Measurements from ENCODE around the gene LCK. TPM values are rescaled to one million over a fixed set of nuclear protein-coding genes. Genes with fewer than 3 reads are reported as not detected.

The LCK gene
- total and polyA plus RNA-seq, 2 of the 8 experiments (the other 6 are each of a cell fraction or from before 2014, with no cell fraction given) = 75.3 to 122 TPM

DNA sequence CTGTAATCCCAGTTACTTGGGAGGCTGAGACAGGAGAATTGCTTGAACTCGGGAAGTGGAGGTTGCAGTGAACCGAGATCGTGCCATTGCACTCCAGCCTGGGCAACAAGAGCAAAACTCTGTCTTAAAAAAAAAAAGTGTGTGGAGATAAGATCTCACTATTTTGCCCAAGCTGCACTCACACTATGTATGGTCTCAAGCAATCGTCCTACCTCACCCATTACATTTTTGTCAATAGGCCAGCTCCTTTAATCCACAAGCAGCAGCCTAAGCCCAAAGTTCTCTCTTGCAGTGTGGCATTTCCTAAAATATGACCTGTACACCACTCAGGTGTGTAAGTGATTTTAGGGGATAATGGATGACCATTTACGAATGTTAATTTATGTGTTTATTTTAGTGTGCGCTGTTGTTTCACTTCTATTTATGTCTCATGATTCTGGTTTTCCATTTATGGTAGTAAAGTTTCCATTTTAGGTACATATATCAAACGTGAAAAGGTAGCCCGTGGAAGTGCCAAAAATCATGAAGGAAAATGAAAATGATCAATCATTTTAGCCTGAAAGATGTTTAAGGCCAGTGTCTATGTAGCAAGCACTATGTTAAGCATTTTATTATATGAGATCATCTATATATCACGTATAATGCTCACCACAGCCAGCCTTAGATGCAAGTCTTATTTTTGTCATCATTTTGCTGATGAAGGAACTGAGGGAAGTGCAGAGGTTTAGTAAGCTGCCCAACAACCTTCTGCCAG, 5.6 kb downstream of the LCK start (continued):
- TF ChIP-seq, protein P1, sequence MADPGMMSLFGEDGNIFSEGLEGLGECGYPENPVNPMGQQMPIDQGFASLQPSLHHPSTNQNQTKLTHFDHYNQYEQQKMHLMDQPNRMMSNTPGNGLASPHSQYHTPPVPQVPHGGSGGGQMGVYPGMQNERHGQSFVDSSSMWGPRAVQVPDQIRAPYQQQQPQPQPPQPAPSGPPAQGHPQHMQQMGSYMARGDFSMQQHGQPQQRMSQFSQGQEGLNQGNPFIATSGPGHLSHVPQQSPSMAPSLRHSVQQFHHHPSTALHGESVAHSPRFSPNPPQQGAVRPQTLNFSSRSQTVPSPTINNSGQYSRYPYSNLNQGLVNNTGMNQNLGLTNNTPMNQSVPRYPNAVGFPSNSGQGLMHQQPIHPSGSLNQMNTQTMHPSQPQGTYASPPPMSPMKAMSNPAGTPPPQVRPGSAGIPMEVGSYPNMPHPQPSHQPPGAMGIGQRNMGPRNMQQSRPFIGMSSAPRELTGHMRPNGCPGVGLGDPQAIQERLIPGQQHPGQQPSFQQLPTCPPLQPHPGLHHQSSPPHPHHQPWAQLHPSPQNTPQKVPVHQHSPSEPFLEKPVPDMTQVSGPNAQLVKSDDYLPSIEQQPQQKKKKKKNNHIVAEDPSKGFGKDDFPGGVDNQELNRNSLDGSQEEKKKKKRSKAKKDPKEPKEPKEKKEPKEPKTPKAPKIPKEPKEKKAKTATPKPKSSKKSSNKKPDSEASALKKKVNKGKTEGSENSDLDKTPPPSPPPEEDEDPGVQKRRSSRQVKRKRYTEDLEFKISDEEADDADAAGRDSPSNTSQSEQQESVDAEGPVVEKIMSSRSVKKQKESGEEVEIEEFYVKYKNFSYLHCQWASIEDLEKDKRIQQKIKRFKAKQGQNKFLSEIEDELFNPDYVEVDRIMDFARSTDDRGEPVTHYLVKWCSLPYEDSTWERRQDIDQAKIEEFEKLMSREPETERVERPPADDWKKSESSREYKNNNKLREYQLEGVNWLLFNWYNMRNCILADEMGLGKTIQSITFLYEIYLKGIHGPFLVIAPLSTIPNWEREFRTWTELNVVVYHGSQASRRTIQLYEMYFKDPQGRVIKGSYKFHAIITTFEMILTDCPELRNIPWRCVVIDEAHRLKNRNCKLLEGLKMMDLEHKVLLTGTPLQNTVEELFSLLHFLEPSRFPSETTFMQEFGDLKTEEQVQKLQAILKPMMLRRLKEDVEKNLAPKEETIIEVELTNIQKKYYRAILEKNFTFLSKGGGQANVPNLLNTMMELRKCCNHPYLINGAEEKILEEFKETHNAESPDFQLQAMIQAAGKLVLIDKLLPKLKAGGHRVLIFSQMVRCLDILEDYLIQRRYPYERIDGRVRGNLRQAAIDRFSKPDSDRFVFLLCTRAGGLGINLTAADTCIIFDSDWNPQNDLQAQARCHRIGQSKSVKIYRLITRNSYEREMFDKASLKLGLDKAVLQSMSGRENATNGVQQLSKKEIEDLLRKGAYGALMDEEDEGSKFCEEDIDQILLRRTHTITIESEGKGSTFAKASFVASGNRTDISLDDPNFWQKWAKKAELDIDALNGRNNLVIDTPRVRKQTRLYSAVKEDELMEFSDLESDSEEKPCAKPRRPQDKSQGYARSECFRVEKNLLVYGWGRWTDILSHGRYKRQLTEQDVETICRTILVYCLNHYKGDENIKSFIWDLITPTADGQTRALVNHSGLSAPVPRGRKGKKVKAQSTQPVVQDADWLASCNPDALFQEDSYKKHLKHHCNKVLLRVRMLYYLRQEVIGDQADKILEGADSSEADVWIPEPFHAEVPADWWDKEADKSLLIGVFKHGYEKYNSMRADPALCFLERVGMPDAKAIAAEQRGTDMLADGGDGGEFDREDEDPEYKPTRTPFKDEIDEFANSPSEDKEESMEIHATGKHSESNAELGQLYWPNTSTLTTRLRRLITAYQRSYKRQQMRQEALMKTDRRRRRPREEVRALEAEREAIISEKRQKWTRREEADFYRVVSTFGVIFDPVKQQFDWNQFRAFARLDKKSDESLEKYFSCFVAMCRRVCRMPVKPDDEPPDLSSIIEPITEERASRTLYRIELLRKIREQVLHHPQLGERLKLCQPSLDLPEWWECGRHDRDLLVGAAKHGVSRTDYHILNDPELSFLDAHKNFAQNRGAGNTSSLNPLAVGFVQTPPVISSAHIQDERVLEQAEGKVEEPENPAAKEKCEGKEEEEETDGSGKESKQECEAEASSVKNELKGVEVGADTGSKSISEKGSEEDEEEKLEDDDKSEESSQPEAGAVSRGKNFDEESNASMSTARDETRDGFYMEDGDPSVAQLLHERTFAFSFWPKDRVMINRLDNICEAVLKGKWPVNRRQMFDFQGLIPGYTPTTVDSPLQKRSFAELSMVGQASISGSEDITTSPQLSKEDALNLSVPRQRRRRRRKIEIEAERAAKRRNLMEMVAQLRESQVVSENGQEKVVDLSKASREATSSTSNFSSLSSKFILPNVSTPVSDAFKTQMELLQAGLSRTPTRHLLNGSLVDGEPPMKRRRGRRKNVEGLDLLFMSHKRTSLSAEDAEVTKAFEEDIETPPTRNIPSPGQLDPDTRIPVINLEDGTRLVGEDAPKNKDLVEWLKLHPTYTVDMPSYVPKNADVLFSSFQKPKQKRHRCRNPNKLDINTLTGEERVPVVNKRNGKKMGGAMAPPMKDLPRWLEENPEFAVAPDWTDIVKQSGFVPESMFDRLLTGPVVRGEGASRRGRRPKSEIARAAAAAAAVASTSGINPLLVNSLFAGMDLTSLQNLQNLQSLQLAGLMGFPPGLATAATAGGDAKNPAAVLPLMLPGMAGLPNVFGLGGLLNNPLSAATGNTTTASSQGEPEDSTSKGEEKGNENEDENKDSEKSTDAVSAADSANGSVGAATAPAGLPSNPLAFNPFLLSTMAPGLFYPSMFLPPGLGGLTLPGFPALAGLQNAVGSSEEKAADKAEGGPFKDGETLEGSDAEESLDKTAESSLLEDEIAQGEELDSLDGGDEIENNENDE (IDR thresholded peaks at IDR 0.05; ENCODE audit: insufficient replicate concordance, low read length) = no peak
- TF ChIP-seq BCL11A (IDR thresholded peaks at IDR 0.05; ENCODE audit: low read depth in 2 of 2, low read length in 2 of 2) (no peak), TAF7 (optimal IDR thresholded peaks at IDR 0.05; ENCODE audit: borderline replicate concordance, low read depth, low read length) (no peak), RAD21 (IDR thresholded peaks at IDR 0.05 in 1 of 2, conservative IDR thresholded peaks at IDR 0.05 in 1 of 2; ENCODE audit: low read depth in 2 of 2, low read length in 2 of 2) (no peak), POLR2AphosphoS5 (IDR thresholded peaks at IDR 0.05; ENCODE audit: low read depth, low read length) (no peak), CBX8 (IDR thresholded peaks at IDR 0.05; ENCODE audit: borderline replicate concordance, low read depth, low read length) (no peak), PHF8 (conservative IDR thresholded peaks at IDR 0.05; ENCODE audit: low read depth, low read length) (no peak), CBX5 (IDR thresholded peaks at IDR 0.05; ENCODE audit: low read depth, low read length) (no peak)
- TF ChIP-seq, protein P2, sequence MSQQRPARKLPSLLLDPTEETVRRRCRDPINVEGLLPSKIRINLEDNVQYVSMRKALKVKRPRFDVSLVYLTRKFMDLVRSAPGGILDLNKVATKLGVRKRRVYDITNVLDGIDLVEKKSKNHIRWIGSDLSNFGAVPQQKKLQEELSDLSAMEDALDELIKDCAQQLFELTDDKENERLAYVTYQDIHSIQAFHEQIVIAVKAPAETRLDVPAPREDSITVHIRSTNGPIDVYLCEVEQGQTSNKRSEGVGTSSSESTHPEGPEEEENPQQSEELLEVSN (IDR thresholded peaks at IDR 0.05) = no peak
